Activated naive CD8-positive, alpha-beta T cell treated with anti-CD3 and anti-CD28 coated beads, Interleukin-2, amount 50 U/mL, for 16 hours (primary cell): ENCODE measurements around the gene FOLR1.

Experiments used
- DNase-seq: peaks from one replicate; pipeline ENCODE4 v3.0.0-alpha.2; 2020; ENCODE audit warnings: low read depth, low spot score

Gene FOLR1

GRCh38 chr11:72223615-72224563, 31.9 kb downstream of the FOLR1 start:
- no peak for DNase-seq

GRCh38 chr11:72224564-72225410, 32.8 kb downstream of the FOLR1 start, which contains the start of gene INPPL1:
INPPL1 (plus strand) TSS chr11:72224767; CDS start chr11:72224985, 218 bp downstream.
- no peak for DNase-seq

GRCh38 chr11:72225411-72225951, 33.5 kb downstream of the FOLR1 start:
- no peak for DNase-seq

- no peak for DNase-seq
Observed at GRCh38 chr11:72226701-72227100, 34.8 kb downstream of the FOLR1 start.

- DNase-seq: no peak
Observed at GRCh38 chr11:72227316-72228228, 35.6 kb downstream of the FOLR1 start.

GRCh38 chr11:72228229-72228843, 36.4 kb downstream of the FOLR1 start:
- DNase-seq: no peak

GRCh38 chr11:72228844-72229231, 36.9 kb downstream of the FOLR1 start:
- no peak for DNase-seq

GRCh38 chr11:72229336-72229924, 37.5 kb downstream of the FOLR1 start:
- no peak for DNase-seq

GRCh38 chr11:72229925-72230763, 38.2 kb downstream of the FOLR1 start:
- no peak for DNase-seq

GRCh38 chr11:72230764-72231365, 38.9 kb downstream of the FOLR1 start:
- DNase-seq: no peak

- no peak for DNase-seq
Observed at GRCh38 chr11:72231396-72232259, 39.7 kb downstream of the FOLR1 start.

- DNase-seq: no peak
Observed at GRCh38 chr11:72232260-72233055, 40.5 kb downstream of the FOLR1 start.

- DNase-seq: no peak
Observed at GRCh38 chr11:72233056-72233772, 41.3 kb downstream of the FOLR1 start.

- no peak for DNase-seq
Observed at GRCh38 chr11:72233773-72234513, 42.0 kb downstream of the FOLR1 start.

- no peak for DNase-seq
Observed at GRCh38 chr11:72234514-72234830, 42.5 kb downstream of the FOLR1 start.

- DNase-seq: no peak
Observed at GRCh38 chr11:72234920-72235319, 43.0 kb downstream of the FOLR1 start.
